Heart right ventricle (tissue), 16 donors: ENCODE data around the gene LRRTM4. TPM values are rescaled to one million over a fixed set of nuclear protein-coding genes. Genes with fewer than 3 reads are reported as not detected.

Source experiments
- ATAC-seq, 8 donors: fragments of 200-7000 bp; cut with Tn5 transposase; one replicate each; pipeline ENCODE4 v1.9.1; 2020; ENCODE audit warnings: mild to moderate bottlenecking in 8 of 8, moderate library complexity in 8 of 8, moderate number of reproducible peaks in 1 of 8
- DNase-seq, 2 donors: peaks; one replicate each; pipeline ENCODE4 v3.0.0-alpha.2; 2020
- H3K27ac ChIP-seq, 10 donors: fragments of 200-600 bp; sonication (generic) in 2 of 10; one replicate each; pipeline versions ENCODE4 v1.5.0 to v1.8.0; 2020 to 2022; ENCODE audit warnings: mild to moderate bottlenecking in 3 of 10
- H3K27me3 ChIP-seq, 7 donors: fragments of 200-600 bp; one replicate each; pipeline ENCODE4 v1.8.0; 2021 to 2022; ENCODE audit warnings: mild to moderate bottlenecking in 2 of 7
- H3K36me3 ChIP-seq, 9 donors: fragments of 200-600 bp; sonication (generic) in 1 of 9; one replicate each; pipeline versions ENCODE4 v1.5.0 to v1.8.0; 2020 to 2022; ENCODE audit warnings: mild to moderate bottlenecking in 2 of 9
- H3K4me1 ChIP-seq, 9 donors: fragments of 200-600 bp; sonication (generic) in 1 of 9; one replicate each; pipeline versions ENCODE4 v1.5.0 to v1.8.0; 2020 to 2022; ENCODE audit warnings: mild to moderate bottlenecking in 4 of 9
- H3K4me3 ChIP-seq, 10 donors: fragments of 200-600 bp; sonication (generic) in 2 of 10; one replicate each; pipeline versions ENCODE4 v1.5.0 to v1.8.0; 2020 to 2022; ENCODE audit warnings: mild to moderate bottlenecking in 7 of 10, moderate library complexity in 2 of 10
- H3K9me3 ChIP-seq, 11 donors: fragments of 200-600 bp in 10 of 11; sonication (generic) in 2 of 11; one replicate each; pipeline versions ENCODE4 v1.5.0 to v1.8.0; 2013 to 2022; ENCODE audit warnings: mild to moderate bottlenecking in 2 of 11, control low read depth in 1 of 11, moderate library complexity in 1 of 11
- CTCF ChIP-seq, 9 donors: fragments of 200-600 bp; sonication (generic) in 2 of 9; IDR thresholded peaks; one replicate each; pipeline versions ENCODE4 v1.5.0 to v1.8.0; 2021 to 2022; ENCODE audit warnings: antibody characterized with exemption in 9 of 9, mild to moderate bottlenecking in 5 of 9, moderate library complexity in 1 of 9
- WGBS, 2 donors: extraction: QIAGEN DNeasy Blood & Tissue Kit; methylation state at CpG; one replicate each; pipeline ENCODE4 v1.1.7; 2013; ENCODE audit warnings: inconsistent platforms in 1 of 2; 5-methylcytosine and 5-hydroxymethylcytosine counted together
- intact Hi-C, 10 donors: fragments of 100-400 bp; cut with DNase I; formaldehyde crosslinking; loops; one replicate each; pipeline versions ENCODE4 v1.11.1 to v1.14.2; 2022
- polyA plus RNA-seq, 2 donors: library from polyadenylated mRNA; stranded (reverse); fragments of 200-250 nt; gene quantifications; one replicate each; pipeline ENCODE4 v1.2.3, GENCODE V29; 2013
- total RNA-seq, 10 donors: library from RNA; stranded (reverse); fragmentation: NEBNext Ultra II Directional in 3 of 10; extraction: Animal tissue kit (Norgen Biotek cat#: 25700) in 3 of 10; gene quantifications; one replicate each; pipeline versions ENCODE4 v1.2.1 to v1.2.4, GENCODE V29; 2021 to 2023
- donor health status: Arrhythmogenic right ventricular cardiomyopathy.
- donor health status: ischemic (EF 13 %, LVEDD 7.1; RV severe dilation, severe dysfunction).
- donor health status: healthy with polysubstance abuse.
- donor health status: DM: no; HTN: yes; CAD: no.
- donor health status: DM: no; HTN: no; CAD: no.
- donor health status: ischemic (EF 25% LVEDD 6.9; RV normal size, moderate dysfunction).
- donor health status: ischemic (EF 25% LVEDD 5.7; RV mildly dilated, moderate dysfunction).
- donor health status: healthy.
- donor health status: DM: yes; HTN: yes; CAD: no.
- donor health status: Ischemic cardiomyopathy.
- donor health status: ischemic (EF 35%, LVEDD 5.7; RV mildly dilated, moderate dysfunction).
- donor health status: nonischemic (EF 11% LVEDD 7.7; RV severe dilation, severe dysfunction).
- donor health status: DM: yes; HTN: yes; CAD: no.
- donor health status: PGD.
- donor health status: ischemic (EF 29% LVEDD 5.4; RV normal size, mild dysfunction).
- donor health status: nonischemic (EF 23%, LVEDD 6.1; RV moderate dilation, normal function).

Gene LRRTM4
- total and polyA plus RNA-seq, 12 donors = 0.11 to 2.2 (median 0.98) TPM

GRCh38 chr2:76839826-76840225, 682.4 kb downstream of the LRRTM4 start:
- peaks cover 0 to 7% (median 0%) of the 10 kb centered on the region in 11 donors for H3K9me3 ChIP-seq
- WGBS, 2 donors = 62 to 63% methylated on average over 1 of the region's 1 CpG
- intact Hi-C loops = no loop called here
- H3K4me3 ChIP-seq = no peak overlapping the region
- H3K27ac ChIP-seq = no peak overlapping the region
- TF ChIP-seq CTCF (IDR thresholded peaks at IDR 0.05) = no peak
- H3K27me3 ChIP-seq = no peaks in the 10 kb centered on the region
- ATAC-seq (no peak), DNase-seq (no peak)
- H3K36me3 ChIP-seq = no peaks in the 10 kb centered on the region
- H3K4me1 ChIP-seq = no peaks in the 10 kb centered on the region

- ATAC-seq = no peak
- peaks cover 0 to 8% (median 0%) of the 10 kb centered on the region in 11 donors for H3K9me3 ChIP-seq
- H3K4me3 ChIP-seq = no peak overlapping the region
- H3K27me3 ChIP-seq = no peaks in the 10 kb centered on the region
- H3K4me1 ChIP-seq = no peaks in the 10 kb centered on the region
- no peak for TF ChIP-seq CTCF (IDR thresholded peaks at IDR 0.05)
- no peak overlapping the region for H3K27ac ChIP-seq
- intact Hi-C loops = no loop called here
- H3K36me3 ChIP-seq = no peaks in the 10 kb centered on the region
- WGBS, 2 donors = 79 to 91% methylated on average over 3 of the region's 3 CpGs
- DNase-seq = no peak
These were observed 692.6 kb downstream of the LRRTM4 start for GRCh38 chr2:76829374-76830234.

DNA sequence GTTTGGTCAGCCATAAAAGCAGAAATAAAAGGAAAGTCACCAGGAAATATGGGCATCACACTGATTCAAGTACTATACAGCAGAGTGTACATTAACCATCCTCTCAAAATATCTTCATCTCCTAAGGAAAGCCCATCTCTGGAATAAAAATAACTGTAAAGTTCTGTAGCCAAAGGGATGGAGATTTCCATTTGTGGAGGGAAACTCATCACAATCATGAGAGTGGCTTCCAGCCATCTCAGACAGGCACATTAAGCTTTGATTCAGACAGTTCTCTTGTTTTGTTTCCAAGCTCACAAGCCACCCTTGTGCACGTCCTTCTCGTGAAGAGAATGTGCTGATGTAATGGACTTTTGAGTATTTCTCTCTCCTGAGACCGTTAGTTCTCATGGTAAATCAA, 695.5 kb downstream of the LRRTM4 start:
- intact Hi-C loops = no loop called here
- no peaks in the 10 kb centered on the region for H3K9me3 ChIP-seq
- H3K36me3 ChIP-seq = no peaks in the 10 kb centered on the region
- TF ChIP-seq CTCF (IDR thresholded peaks at IDR 0.05) = no peak
- no peaks in the 10 kb centered on the region for H3K27me3 ChIP-seq
- no peaks in the 10 kb centered on the region for H3K4me1 ChIP-seq
- no peak for DNase-seq
- no peak for ATAC-seq
- no peak overlapping the region for H3K27ac ChIP-seq
- H3K4me3 ChIP-seq = no peak overlapping the region
- WGBS, 2 donors = 37 to 44% methylated on average over 3 of the region's 3 CpGs

DNA sequence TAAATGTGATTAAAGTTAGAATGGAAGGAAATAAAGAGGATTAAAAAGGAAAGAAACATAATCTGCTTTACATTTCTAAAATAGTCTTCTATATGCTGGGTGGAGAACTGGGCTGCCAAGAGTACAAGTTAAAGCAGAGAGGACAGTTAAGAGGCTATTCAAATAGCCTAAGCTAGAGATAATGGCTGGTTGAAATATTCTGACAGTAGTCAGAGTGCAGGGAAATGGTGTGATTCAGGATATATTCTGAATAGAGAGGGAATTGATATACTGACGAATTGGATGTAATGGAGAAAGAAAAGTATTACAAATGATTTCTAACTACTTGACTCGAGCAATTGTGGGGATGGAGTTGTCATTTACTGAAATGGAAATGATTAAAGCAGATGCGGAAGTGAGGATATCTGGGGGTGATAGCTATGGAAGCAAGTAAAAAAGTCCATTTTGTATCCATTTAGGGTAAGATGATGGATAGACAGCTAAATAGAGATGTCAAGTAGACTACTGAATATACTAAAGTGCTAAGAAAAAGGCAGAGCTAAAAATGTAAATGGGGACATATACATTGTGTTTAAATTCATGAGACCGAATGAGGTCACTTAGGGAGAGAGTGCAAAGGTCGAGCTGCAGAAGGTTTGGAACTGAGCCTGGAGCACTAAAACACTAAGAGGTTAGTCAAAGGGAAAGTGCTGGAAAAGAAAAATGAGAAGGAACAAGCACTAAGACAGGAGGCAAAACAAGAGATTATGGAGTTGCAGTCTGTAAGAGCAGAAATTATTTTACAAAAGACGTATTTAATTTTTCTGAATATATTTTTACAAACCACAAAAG, 696.8 kb downstream of the LRRTM4 start:
- DNase-seq (no peak), ATAC-seq (no peak)
- Histone ChIP-seq H3K36me3 (no peaks in the 10 kb centered on the region), H3K27me3 (no peaks in the 10 kb centered on the region), H3K4me1 (no peaks in the 10 kb centered on the region), H3K9me3 (no peaks in the 10 kb centered on the region), H3K27ac (no peak overlapping the region), H3K4me3 (no peak overlapping the region)
- intact Hi-C loops = no loop called here
- 72 to 74% methylated on average over 6 of the region's 6 CpGs for WGBS, 2 donors
- TF ChIP-seq CTCF (IDR thresholded peaks at IDR 0.05) = no peak
